B cell (primary cell): Measurements from ENCODE around the gene SEC24A.

Experiments used
- CTCF ChIP-seq: fragments of 200-600 bp; IDR thresholded peaks from one replicate; pipeline ENCODE4 v1.8.0; 2022; ENCODE audit warnings: antibody characterized with exemption, mild to moderate bottlenecking
- EZH2 ChIP-seq: IDR thresholded peaks from 2 replicates; pipeline ENCODE4 v1.6.1; 2012; ENCODE audit warnings: borderline replicate concordance, low read depth, mild to moderate bottlenecking, moderate library complexity, low read length; ENCODE audit not compliant: insufficient read depth, poor library complexity, severe bottlenecking

DNA sequence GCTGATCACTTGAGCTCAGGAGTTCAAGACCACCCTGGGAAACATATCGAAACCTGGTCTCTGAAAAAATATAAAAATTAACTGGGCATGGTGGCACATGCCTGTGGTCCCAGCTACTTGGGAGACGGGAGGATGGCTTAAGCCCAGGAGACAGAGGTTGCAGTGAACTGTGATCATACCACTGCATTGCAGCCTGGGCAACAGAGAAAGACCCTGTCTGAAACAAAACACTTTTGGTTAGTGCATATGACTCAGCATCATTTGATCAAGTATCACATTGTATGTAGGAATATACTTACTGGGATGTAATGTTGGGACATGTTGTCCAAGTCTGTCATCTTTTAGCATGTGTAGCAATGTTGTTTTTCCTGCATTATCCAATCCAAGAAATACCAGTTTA, 28.0 kb upstream of the SEC24A start:
- TF ChIP-seq CTCF (no peak), EZH2 (no peak)
